Endothelial cell of umbilical vein (primary cell): Measurements from ENCODE around the gene METTL9. TPM values are rescaled to one million over a fixed set of nuclear protein-coding genes. Genes with fewer than 3 reads are reported as not detected.
"Not testable (repeated sequence)": the region's sequence is repeated elsewhere in the genome, so short reads cannot be mapped to it uniquely, and the experiment has no call there.

Source experiments
- BruUV-seq: library from RNA; stranded (reverse); fragments of 400-500 nt; replicated peaks from 2 replicates; lab custom pipeline; 2021; lab: Mats Ljungman, UMichigan
- CTCF ChIA-PET: fragments of 300-600, 350-600 bp; sonication (Branson Sonifier 250); formaldehyde crosslinking; loops from one replicate; lab custom pipeline; 2021; ENCODE audit warnings: antibody characterized with exemption, inconsistent platforms; lab: Charles Lee
- POLR2A ChIA-PET: fragments of 300-600, 350-600 bp; sonication (Branson Sonifier 250); formaldehyde crosslinking; loops from one replicate; lab custom pipeline; 2021; ENCODE audit warnings: antibody characterized with exemption, inconsistent platforms; lab: Charles Lee
- DNase-seq: peaks from one replicate; pipeline ENCODE4 v3.0.0-alpha.2; 2011; ENCODE audit warnings: low read depth, low spot score
- FAIRE-seq: peaks from 2 replicates; lab custom pipeline; 2011; peaks lifted over from hg19 to GRCh38; lab: Jason Lieb, UNC
- H2AFZ ChIP-seq: 2 replicates; pipeline ENCODE4 v1.6.0; 2012; ENCODE audit warnings: low read depth, low read length, control low read depth, inconsistent platforms
- H3K27ac ChIP-seq: 2 replicates; pipeline ENCODE4 v1.5.1; 2011; ENCODE audit warnings: low read depth, mild to moderate bottlenecking, control low read depth, low read length, moderate library complexity; ENCODE audit not compliant: insufficient read depth
- H3K27me3 ChIP-seq, 2 experiments: 2 replicates each; pipeline versions ENCODE4 v1.6.0 to v1.6.1; 2011; ENCODE audit warnings: low read length in 2 of 2, mixed read lengths in 1 of 2; ENCODE audit not compliant: control insufficient read depth in 2 of 2, insufficient read depth in 2 of 2
- H3K36me3 ChIP-seq, 2 experiments: 2 replicates in 1 of 2; 3 replicates in 1 of 2; pipeline ENCODE4 v1.5.1; 2011; ENCODE audit warnings: low read length in 2 of 2, mild to moderate bottlenecking in 1 of 2, moderate library complexity in 1 of 2; ENCODE audit not compliant: control insufficient read depth in 2 of 2, insufficient read depth in 2 of 2; ENCODE audit errors: extremely low read depth in 1 of 2
- H3K4me1 ChIP-seq: 3 replicates; pipeline ENCODE4 v1.5.1; 2011; ENCODE audit warnings: mild to moderate bottlenecking, low read length; ENCODE audit not compliant: control insufficient read depth, insufficient read depth; ENCODE audit errors: extremely low read depth
- H3K4me2 ChIP-seq: 2 replicates; pipeline ENCODE4 v1.6.1; 2011; ENCODE audit warnings: low read length, control low read depth, mixed read lengths; ENCODE audit not compliant: insufficient read depth
- H3K4me3 ChIP-seq, 3 experiments: fragments of 200-600 bp in 1 of 3; sonication (generic), shearing (Covaris generic) in 1 of 3; replicated peaks in 1 of 3; 2 replicates each; pipeline ENCODE4 v1.5.1; 2011 to 2016; ENCODE audit warnings: control low read depth in 3 of 3, low read length in 3 of 3, mild to moderate bottlenecking in 2 of 3, inconsistent platforms in 1 of 3, low read depth in 1 of 3, moderate library complexity in 1 of 3; ENCODE audit not compliant: insufficient read depth in 1 of 3
- H3K79me2 ChIP-seq: 2 replicates; pipeline ENCODE4 v1.6.0; 2012; ENCODE audit warnings: low read length, inconsistent platforms; ENCODE audit not compliant: control insufficient read depth, insufficient read depth
- H3K9ac ChIP-seq: replicated peaks from 2 replicates; pipeline ENCODE3; 2011; ENCODE audit warnings: low read length, control low read depth; ENCODE audit not compliant: insufficient read depth; ENCODE audit errors: extremely low read depth
- H3K9me1 ChIP-seq: replicated peaks from 3 replicates; pipeline ENCODE4 v1.6.0; 2011; ENCODE audit warnings: mild to moderate bottlenecking, low read length; ENCODE audit not compliant: control insufficient read depth, insufficient read depth; ENCODE audit errors: extremely low read depth
- H3K9me3 ChIP-seq: replicated peaks from 2 replicates; pipeline ENCODE4 v1.5.1; 2012; ENCODE audit warnings: low read length, inconsistent platforms; ENCODE audit not compliant: control insufficient read depth, insufficient read depth
- H4K20me1 ChIP-seq: replicated peaks from 2 replicates; pipeline ENCODE3; 2011; ENCODE audit warnings: mild to moderate bottlenecking, low read length; ENCODE audit not compliant: control insufficient read depth, insufficient read depth; ENCODE audit errors: extremely low read depth
- dilution Hi-C: fragments of 300-500 bp; cut with MboI; formaldehyde crosslinking; loops from one replicate; pipeline ENCODE4 v1.15.0; 2019; ENCODE audit warnings: low sequenced_read_pairs; ENCODE audit not compliant: extremely low pct_ligation_motif_present
- intact Hi-C: fragments of 100-400 bp; cut with micrococcal nuclease; formaldehyde crosslinking; loops from one replicate; pipeline ENCODE4 v1.10.0; 2022
- polyA plus RNA-seq, 4 experiments: library from polyadenylated mRNA; depleted of rRNA in 3 of 4; stranded (reverse) in 3 of 4; unstranded in 1 of 4; fragments of >200 nt; gene quantifications; 2 replicates each; pipeline versions ENCODE4 v1.2.1 to v1.2.3, GENCODE V29; 2011 to 2012; ENCODE audit warnings: missing spikeins in 1 of 4
- total RNA-seq: library from RNA; stranded (reverse); gene quantifications from 2 replicates; pipeline ENCODE4 v1.2.3, GENCODE V29; 2021

METTL9 gene
- total and polyA plus RNA-seq, 2 donors (not counting 3 experiments of a cell fraction or from before 2014, with no cell fraction given): 53.8 to 121 TPM

DNA sequence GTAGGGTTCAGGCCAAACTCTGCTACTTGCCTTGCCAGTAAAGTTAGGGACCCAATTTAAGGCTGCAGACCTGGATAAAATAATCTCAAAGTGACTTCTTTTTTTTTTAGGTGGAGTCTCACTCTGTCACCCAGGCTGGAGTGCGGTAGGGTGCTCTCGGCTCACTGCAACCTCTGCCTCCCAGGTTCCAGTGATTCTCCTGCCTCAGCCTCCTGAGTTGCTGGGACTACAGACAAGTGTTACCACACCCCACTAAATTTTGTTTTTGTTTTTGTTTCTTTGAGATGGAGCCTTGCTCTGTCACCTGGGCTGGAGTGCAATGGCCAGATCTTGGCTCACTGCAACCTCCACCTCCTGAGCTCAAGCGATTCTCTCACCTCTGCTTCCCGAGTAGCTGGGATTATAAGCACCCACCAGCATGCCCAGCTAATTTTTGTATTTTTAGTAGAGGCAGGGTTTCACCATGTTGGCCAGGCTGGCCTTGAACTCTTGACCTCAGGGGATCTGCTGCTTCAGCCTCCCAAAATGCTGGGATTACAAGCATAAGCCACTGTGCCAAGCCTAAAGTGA lies 43.3 kb upstream of the METTL9 start:
- H3K4me3 ChIP-seq, H3K79me2 ChIP-seq, POLR2A ChIA-PET, H3K9me3 ChIP-seq, BruUV-seq, H3K4me2 ChIP-seq, FAIRE-seq, H3K27me3 ChIP-seq, H4K20me1 ChIP-seq, dilution Hi-C loops, H3K9ac ChIP-seq, H3K9me1 ChIP-seq, H2AFZ ChIP-seq, H3K4me1 ChIP-seq, DNase-seq, H3K27ac ChIP-seq, intact Hi-C loops, H3K36me3 ChIP-seq: not testable (repeated sequence)
- CTCF ChIA-PET: interaction anchor here (1.4 kb wide), 1 partner anchor 367 kb away, joined by 4 read pairs; no protein-coding TSS in a partner anchor

DNA sequence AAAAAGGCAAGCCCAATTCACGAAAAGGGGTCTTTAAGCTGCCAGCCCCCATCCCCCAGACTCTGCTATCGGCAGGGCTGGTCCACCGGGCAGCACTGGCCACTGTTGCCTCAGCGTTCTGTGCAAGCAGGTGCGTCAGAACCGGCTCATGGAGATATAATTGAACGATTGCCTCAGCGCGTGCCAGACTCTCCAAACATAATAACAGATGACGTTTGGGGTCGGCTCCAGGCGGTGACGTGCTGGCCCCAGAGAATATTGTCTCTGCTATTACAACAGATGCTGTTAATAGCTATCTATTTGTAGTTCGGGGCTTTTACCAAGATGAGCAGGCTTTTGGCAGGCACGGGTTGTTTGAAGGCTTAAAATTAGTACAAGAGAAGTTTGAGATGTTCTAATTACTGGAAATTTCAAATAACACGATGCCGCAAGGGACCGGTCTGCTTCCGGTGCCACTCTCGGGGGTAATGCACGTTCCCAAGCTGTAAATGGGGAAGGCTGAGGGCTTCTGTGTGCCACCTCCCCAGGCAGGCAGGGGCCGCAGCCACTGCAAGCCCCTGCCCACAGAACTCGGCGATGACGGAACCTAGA lies 42.6 kb upstream of the METTL9 start:
- BruUV-seq, FAIRE-seq: not testable (repeated sequence)

More for the DNA sequence above, 42.6 kb upstream of the METTL9 start:
- H3K27ac ChIP-seq, H3K4me3 ChIP-seq, H2AFZ ChIP-seq, POLR2A ChIA-PET, H3K27me3 ChIP-seq, H3K9me3 ChIP-seq, intact Hi-C loops, H4K20me1 ChIP-seq, H3K4me1 ChIP-seq, H3K79me2 ChIP-seq, H3K9me1 ChIP-seq, H3K36me3 ChIP-seq, DNase-seq, H3K9ac ChIP-seq, dilution Hi-C loops, H3K4me2 ChIP-seq: not testable (repeated sequence)
- CTCF ChIA-PET: interaction anchor here (1.4 kb wide), 1 partner anchor 368 kb away, joined by 4 read pairs; no protein-coding TSS in a partner anchor
